DOHH2 (cell line): ENCODE data around the gene SCAMP5.

Experiments used
- CTCF ChIP-seq: fragments of 200-600 bp; sonication (generic); IDR thresholded peaks from one replicate; pipeline ENCODE4 v1.5.1; 2014; ENCODE audit warnings: antibody characterized with exemption, mild to moderate bottlenecking, low read depth, low read length; ENCODE audit not compliant: poor library complexity, severe bottlenecking
- EZH2phosphoT487 ChIP-seq: fragments of 200-600 bp; sonication (generic); IDR thresholded peaks from 2 replicates; pipeline ENCODE4 v1.6.1; 2017; ENCODE audit warnings: borderline replicate concordance, mild to moderate bottlenecking, antibody characterized with exemption, low read length, moderate library complexity, mixed read lengths

GRCh38 chr15:75068748-75069147 lies 73.4 kb downstream of the SCAMP5 start:
- no peak for TF ChIP-seq CTCF
- no peak for TF ChIP-seq EZH2phosphoT487
